Uterus (tissue), 2 donors: ENCODE measurements around the gene SLC38A5.

Experiments used
- POLR2A ChIP-seq, 2 donors: fragments of 450-650 bp; IDR thresholded peaks; one replicate each; pipeline ENCODE4 v1.6.1; 2016; ENCODE audit warnings: antibody characterized with exemption in 2 of 2, mild to moderate bottlenecking in 1 of 2, moderate library complexity in 1 of 2
- TF ChIP-seq, protein P1 (sequence below), 4 experiments: fragments of 200-600 bp in 2 of 4; fragments of 450-650 bp in 2 of 4; sonication (generic) in 2 of 4; IDR thresholded peaks; one replicate each; pipeline ENCODE4 v1.5.1; 2016 to 2019; ENCODE audit warnings: antibody characterized with exemption in 4 of 4, mild to moderate bottlenecking in 2 of 4, moderate library complexity in 1 of 4

DNA sequence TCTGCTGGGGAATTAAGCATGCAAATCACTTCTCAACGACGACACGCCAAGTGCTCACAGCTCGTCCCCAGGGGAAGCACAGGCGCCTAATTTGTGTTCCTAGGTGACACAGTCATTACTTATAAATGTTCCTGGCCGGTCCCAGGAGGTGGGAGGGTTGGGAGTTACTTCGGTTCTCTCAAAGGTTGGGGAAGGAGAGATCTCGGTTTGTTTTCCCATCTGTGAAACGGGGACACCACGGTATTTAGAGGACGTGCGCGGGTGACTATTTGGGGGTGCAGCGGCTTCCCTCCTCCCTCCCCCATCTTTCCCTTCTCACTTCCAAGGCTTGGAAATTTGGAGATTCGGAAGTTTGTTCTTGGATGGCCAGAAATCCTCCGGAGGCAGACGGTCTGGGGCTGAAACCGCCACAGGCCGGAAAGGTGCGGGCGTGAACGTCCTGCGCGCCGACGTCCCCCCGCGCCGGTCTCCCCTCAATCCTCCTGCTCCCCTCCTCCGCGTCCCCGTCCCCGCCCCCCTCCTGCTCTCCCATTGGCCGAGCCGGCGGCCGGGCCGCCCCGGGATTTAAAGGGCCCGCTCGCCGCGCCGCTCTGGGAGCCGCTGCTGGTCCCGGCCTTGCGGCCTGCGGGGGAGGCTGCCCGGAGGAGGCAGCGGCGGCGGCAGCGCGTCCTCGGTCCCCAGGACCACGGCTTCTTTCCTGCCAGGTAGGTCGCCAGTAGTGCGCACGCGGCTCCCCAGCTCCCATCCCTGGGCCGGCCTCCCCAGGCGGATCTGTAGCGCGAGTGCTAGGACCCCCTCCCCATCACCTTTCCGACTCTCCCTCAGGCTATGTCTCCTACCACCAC lies 38.6 kb upstream of the SLC38A5 start, which contains the start of gene PORCN:
- peak in 1 of 2 donors; percentile 61 for TF ChIP-seq POLR2A (IDR thresholded peaks at IDR 0.05)
- TF ChIP-seq, protein P1, sequence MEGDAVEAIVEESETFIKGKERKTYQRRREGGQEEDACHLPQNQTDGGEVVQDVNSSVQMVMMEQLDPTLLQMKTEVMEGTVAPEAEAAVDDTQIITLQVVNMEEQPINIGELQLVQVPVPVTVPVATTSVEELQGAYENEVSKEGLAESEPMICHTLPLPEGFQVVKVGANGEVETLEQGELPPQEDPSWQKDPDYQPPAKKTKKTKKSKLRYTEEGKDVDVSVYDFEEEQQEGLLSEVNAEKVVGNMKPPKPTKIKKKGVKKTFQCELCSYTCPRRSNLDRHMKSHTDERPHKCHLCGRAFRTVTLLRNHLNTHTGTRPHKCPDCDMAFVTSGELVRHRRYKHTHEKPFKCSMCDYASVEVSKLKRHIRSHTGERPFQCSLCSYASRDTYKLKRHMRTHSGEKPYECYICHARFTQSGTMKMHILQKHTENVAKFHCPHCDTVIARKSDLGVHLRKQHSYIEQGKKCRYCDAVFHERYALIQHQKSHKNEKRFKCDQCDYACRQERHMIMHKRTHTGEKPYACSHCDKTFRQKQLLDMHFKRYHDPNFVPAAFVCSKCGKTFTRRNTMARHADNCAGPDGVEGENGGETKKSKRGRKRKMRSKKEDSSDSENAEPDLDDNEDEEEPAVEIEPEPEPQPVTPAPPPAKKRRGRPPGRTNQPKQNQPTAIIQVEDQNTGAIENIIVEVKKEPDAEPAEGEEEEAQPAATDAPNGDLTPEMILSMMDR (IDR thresholded peaks at IDR 0.05) = no peak
